GM12878 (cell line): ENCODE results near the gene ZNF709.

Experiments
- CTCF ChIP-seq, 3 experiments: IDR thresholded peaks in 2 of 3; conservative IDR thresholded peaks in 1 of 3; 2 replicates each; pipeline ENCODE4 v1.5.1; 2011; ENCODE audit warnings: low read depth in 3 of 3, low read length in 3 of 3, mild to moderate bottlenecking in 3 of 3, control low read depth in 2 of 3, moderate library complexity in 2 of 3, inconsistent platforms in 1 of 3, mixed read lengths in 1 of 3; ENCODE audit not compliant: control insufficient read depth in 2 of 3, insufficient read depth in 1 of 3; ENCODE audit errors: extremely low read depth in 1 of 3
- EGR1 ChIP-seq, 2 experiments: IDR thresholded peaks; 1 replicate in 1 of 2; 2 replicates in 1 of 2; pipeline ENCODE4 v1.6.1; 2011 to 2012; ENCODE audit warnings: low read depth in 2 of 2, low read length in 2 of 2, borderline replicate concordance in 1 of 2, mild to moderate bottlenecking in 1 of 2, moderate library complexity in 1 of 2
- MYC ChIP-seq: IDR thresholded peaks from 2 replicates; pipeline ENCODE4 v1.6.1; 2011; ENCODE audit warnings: mild to moderate bottlenecking, low read length, moderate library complexity, inconsistent platforms; ENCODE audit not compliant: insufficient read depth, insufficient replicate concordance, insufficient read length, severe bottlenecking
- POLR2A ChIP-seq: IDR thresholded peaks from 2 replicates; pipeline ENCODE4 v1.6.1; 2011; ENCODE audit warnings: low read depth, mild to moderate bottlenecking, low read length
- RAD21 ChIP-seq: IDR thresholded peaks from 2 replicates; pipeline ENCODE4 v1.6.1; 2011; ENCODE audit warnings: mild to moderate bottlenecking, low read depth, low read length, moderate library complexity; ENCODE audit not compliant: insufficient read depth
- RAD51 ChIP-seq: fragments of 450-650 bp; IDR thresholded peaks from 2 replicates; pipeline ENCODE4 v1.6.1; 2016; ENCODE audit warnings: moderate library complexity, mild to moderate bottlenecking, inconsistent platforms
- TBL1XR1 ChIP-seq: IDR thresholded peaks from 2 replicates; pipeline ENCODE4 v1.6.1; 2012; ENCODE audit warnings: low read depth, low read length, improper control_type of control experiment
- USF2 ChIP-seq: IDR thresholded peaks from 2 replicates; pipeline ENCODE4 v1.6.1; 2011; ENCODE audit warnings: low read depth, low read length, improper control_type of control experiment, borderline replicate concordance
- ZBTB33 ChIP-seq: fragments of 450-650 bp; IDR thresholded peaks from 2 replicates; pipeline ENCODE4 v1.6.1; 2017; ENCODE audit warnings: mild to moderate bottlenecking

GRCh38 chr19:12440541-12441316, 43.9 kb downstream of the ZNF709 start, which contains the start of gene ZNF443:
- TF ChIP-seq POLR2A (peak; percentile 73), MYC (no peak), CTCF (IDR thresholded peaks at IDR 0.05 in 2 of 3, conservative IDR thresholded peaks at IDR 0.05 in 1 of 3; ENCODE audit: control insufficient read depth in 2 of 3, extremely low read depth in 1 of 3, insufficient read depth in 1 of 3, low read depth in 3 of 3, low read length in 3 of 3) (no peak), RAD21 (no peak), ZBTB33 (no peak), RAD51 (no peak), EGR1 (IDR thresholded peaks at IDR 0.05; ENCODE audit: borderline replicate concordance in 1 of 2, low read depth in 2 of 2, low read length in 2 of 2) (no peak), USF2 (no peak), TBL1XR1 (no peak)
